CD4-positive, alpha-beta T cell treated with Interferon alpha-2 for 1 hour (primary cell): ENCODE data around the gene IL15RA.

Source experiments
- DNase-seq, 2 donors: peaks; one replicate each; pipeline ENCODE4 v3.0.0-alpha.2; 2020 to 2022

IL15RA gene, protein sequence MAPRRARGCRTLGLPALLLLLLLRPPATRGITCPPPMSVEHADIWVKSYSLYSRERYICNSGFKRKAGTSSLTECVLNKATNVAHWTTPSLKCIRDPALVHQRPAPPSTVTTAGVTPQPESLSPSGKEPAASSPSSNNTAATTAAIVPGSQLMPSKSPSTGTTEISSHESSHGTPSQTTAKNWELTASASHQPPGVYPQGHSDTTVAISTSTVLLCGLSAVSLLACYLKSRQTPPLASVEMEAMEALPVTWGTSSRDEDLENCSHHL

DNA sequence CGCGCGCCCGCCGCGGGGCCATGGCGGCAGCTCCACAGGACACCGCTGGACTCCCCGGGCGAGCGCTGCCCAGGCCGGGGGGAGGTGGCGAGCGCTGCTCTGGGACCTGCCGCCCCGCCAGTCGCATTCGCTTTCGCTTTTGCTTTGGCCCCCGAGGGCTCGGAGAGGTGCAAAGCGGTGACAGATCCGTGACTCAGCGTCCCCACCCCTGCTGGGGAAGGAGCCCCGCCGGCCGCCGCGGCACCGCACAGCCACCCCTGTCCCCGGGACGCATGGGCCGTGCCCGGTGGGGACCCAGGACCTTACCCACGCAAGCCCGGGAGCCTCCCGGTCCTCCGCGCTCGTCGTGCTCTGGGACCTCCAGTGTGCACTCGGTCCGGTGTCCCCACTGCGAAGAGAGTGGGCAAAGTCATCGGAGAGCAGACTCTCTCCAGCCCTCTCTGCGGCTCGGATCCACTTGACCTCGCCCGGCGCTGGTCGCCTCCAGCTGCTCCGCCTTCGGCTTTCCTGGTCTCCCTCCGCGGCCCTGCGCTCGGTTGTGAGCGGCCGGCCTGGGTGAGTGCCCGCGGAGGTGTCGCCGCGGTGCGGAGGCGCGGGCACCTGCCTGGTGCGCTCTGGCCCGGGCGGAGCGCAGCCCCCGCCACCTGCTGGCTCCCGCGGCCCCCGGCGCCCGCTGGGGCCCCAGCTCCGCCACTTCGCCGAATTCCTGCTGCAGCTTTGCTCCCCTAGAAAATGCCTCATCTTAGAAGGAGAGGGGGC is at the start of gene IL15RA:
Gene IL15RA, minus strand, starts transcription at position 73 of the 759 bp plus-strand sequence. Its CDS starts 51 bp downstream, at position 22.
- DNase-seq, result peak; percentile 80 to 88

DNA sequence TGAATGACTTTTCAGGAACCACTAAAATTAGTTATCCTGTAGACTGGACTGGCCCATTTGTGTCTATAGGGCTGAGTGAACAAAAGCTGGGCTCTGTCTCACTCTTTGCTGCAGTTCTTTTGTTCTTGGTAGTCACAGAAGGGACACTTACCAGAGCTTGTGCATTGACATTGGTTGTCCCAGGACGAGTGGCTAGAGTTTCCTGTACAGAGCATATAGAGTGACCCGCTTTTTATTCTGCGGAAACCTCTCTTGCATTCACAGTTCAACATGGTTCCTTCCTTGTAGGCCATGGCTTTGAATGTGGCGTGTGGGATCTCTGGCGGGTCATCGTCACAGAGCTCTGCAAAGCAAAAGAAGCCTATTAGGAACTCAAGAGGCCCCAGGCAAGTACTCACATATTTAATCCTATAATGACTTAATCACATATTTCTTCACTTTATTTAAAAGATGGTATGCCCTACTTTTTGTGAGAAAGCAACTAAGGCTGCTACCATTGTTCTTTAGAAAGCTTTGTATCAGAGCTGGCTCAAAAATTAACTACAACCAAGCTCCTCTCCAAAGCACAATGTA is 48.4 kb upstream of the IL15RA start:
- no peak for DNase-seq

DNA sequence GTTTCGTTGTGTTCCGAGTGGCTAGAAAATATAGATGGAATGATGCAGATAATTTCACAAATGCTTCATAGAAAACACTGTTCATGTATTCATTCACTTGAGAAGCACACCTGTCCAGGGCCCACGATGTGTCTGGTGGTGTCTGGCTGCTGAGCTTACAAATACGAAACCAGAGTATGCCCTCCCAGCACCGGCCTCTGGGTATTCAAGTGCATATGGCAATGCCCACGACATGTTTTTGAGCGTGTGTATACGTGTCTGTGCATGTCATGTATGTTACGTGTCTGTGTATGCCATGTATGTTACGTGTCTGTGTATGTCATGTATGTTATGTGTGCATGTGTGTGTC is 47.0 kb upstream of the IL15RA start:
- no peak for DNase-seq

DNA sequence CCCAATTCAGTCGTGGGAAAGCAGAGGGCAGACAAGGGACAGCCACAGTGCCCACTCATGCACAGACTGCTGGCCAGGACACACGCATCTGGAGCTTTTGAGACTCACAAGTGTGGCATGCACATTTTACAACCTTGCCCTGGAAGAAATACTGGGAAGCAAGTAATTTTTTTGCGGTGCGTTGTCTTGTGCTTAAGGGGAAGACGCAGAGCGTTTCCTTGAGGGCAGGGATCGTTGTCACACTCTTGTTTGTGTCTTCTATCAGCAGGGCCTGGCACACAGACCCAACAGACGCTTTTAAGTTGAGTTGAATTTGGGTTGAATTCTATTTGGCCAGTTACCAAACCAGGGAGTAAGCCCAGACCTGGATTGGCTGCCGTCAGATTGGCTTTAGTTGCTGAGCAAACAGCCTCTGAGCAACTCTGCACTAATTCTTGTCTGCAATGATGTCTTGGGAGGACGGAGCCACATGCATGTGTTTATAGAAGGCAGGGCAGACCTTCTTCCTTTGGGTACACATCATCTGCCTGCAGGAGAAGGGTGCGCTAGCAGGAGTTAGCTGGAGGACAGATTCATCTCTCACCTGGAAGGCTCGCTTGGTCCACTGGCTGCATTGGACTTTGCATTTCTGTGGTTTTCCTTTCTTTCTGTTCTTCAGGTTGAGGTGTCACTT is 46.5 kb upstream of the IL15RA start:
- DNase-seq, result no peak

DNA sequence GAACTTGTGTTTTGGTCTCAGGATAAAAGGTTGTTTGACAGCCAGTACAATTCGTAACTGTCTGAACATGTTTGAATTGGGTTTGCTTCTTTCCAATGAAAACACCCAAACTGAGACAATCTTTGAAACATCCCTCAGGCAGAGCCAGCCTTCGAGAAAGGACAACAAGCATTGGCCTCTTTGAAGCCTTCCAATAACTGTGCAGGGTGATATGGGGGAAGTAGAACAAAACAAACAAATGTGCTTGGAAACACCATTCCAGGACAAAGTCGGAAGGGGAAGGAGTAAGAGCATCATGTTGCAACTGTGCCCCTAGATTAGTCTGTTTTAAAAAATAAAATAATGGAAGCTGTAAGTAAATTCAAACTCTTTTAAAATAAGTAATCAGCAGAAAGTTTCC is 45.3 kb upstream of the IL15RA start:
- no peak for DNase-seq

GRCh38 chr10:6020826-6021225 is 43.5 kb upstream of the IL15RA start:
- no peak for DNase-seq

DNA sequence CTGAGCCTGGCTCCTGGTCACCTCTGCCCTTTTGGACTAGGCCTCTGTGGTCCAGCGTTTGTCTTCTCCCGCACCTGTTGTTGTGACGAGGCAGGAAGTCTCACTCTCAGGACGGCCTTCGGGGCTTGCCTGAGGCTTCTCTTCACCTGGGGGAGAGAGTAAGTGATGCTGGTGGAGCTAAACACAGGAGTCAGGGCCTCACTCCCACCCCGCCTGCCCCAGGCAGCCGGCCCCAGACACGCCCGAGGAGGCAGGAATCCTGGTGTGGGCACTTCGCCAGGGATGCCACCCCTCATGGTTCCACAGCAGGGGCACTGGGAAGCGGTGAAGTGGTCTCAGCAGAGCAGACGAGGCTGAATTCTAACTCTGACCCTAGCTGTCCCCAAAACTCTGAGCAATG is 42.5 kb upstream of the IL15RA start:
- no peak for DNase-seq

- DNase-seq, result no peak
Measured at GRCh38 chr10:6019010-6019782, 41.9 kb upstream of the IL15RA start.

DNA sequence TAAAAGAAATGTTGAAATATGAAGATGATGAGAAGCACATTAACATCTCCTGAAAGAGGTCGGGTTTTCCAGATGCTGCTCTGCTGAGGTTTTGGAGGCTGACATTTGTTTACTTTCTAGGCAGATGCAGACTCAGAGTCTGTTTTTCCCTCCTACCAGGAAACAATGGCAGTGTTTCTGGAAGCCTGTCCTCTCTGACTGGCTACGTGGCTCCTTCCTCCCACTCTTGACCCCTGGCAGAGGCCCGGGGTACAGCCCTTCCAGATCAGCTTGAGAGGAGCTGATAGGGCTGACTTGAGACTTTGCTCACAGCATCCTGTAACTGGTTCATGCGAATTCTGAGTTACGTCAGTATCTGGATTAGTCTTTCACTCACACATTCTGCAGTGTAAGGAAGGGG is 41.1 kb upstream of the IL15RA start:
- no peak for DNase-seq

- no peak for DNase-seq
Measured at GRCh38 chr10:6017781-6018354, 40.5 kb upstream of the IL15RA start.

GRCh38 chr10:6014241-6014761 is 37.0 kb upstream of the IL15RA start:
- peak; percentile 69 to 80 for DNase-seq

DNA sequence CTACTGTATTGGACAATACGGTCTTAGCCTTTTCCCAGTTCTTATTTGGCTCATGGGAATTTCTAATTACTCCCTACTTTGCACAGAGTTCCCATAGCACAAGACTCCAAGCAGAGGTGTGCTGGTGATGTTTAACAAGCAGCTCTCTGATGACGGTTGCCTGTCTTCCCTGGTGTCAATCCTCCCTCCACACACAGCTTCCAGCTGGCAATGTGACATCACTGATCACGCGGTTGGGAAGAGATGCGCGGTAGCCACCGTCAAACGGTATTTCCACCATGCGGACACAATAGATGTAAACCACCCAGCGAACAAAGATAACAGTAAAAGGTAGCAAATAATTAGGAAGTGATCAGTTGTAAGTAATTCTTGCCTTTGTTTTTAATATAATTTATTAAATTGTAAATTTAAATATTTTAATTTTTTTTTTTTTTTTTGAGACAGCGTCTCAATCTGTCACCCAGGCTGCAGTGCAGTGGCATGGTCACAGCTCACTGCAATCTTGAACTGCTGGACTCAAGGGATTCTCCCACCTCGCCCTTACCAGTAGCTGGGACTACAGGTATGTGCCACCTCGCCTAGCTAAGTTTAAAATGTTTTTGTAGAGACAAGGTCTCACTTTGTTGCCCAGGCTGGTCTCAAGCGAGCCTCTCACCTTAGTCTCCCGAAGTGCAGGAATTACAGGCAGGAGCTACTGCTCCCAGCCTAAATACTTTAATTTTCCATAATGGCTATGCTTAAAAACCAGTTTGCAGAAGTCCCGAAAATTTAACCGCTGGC is 36.3 kb upstream of the IL15RA start:
- no peak for DNase-seq

DNA sequence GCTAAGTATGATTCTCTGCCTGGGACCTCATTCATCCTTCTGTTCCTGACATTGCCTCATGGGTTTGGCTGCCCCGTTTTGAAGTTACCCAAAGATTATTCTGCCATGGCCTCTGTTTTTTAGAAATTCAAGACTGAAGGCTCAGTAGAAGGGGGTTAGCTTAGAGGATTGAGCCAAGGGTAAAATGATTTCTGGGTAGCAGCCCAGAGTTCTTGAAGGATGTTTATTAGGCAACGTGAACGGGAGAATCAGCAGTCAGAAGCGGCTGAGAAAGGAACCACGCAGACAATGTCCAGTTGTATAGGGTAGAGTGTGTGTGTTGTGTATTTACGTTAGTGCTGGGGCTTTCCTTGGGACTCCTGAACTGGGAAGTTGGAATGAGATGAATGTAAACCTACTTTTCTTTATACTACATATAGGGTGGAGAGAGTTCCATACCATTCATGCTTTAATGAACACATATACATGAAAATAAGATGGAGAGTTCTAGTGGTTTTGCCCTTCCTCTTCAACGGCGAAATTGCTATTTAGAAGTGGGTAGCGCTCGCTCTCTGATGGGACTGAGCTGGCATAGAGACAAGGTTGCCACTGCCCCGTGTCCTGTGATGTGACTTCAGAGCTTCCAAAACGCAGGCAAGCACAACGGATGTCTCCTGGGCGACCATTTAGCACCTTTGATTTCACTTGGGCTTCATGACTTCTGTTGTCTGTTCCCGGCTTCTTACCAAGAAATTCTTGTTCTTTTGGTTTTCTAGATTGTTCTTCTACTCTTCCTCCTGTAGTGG is 35.0 kb upstream of the IL15RA start:
- no peak for DNase-seq

DNA sequence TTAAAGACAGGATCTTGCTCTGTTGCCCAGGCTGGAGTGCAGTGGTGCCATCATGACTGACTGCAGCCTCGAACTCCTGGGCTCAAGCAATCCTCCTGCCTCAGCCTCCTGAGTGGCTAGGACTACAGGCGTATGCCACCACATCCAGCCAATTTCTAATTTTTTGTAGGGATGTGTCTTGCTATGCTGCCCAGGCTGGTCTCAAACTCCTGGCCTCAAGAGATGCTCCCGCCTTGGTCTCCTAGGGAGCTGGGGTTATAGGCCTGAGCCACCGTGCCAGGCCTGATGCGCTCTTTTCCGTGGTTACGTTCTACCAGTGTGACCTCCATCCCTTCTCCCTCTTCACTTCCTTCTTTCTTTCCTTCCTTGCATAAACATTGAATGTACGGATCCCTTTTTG is 34.2 kb upstream of the IL15RA start:
- DNase-seq, result no peak

GRCh38 chr10:6010569-6010968 is 33.2 kb upstream of the IL15RA start:
- DNase-seq, result no peak

- no peak for DNase-seq
Measured at GRCh38 chr10:6009961-6010360, 32.6 kb upstream of the IL15RA start.

- DNase-seq, result no peak
Measured at GRCh38 chr10:6009150-6009549, 31.8 kb upstream of the IL15RA start.

GRCh38 chr10:6008497-6009142 is 31.3 kb upstream of the IL15RA start:
- no peak for DNase-seq

- no peak for DNase-seq
Measured at GRCh38 chr10:6006991-6007390, 29.6 kb upstream of the IL15RA start.

DNA sequence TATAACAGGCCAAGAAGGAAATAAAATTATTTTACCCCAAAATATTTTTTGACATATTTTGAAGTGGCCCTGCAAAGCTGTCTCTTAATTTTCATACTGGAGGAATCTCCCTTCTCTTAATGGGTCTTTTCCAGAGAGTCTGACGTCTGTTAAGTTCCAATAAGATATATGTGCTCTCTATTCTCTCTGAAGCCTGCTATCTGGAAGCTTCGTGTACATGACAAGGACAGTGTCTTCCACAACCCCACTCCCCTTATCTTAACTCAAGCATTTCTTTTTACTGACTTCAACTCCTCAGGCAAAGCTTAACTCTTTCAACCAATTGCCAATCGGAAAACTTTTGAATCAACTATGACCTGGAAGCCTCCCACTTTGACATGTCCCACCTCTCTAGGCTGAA is 29.2 kb upstream of the IL15RA start:
- no peak for DNase-seq
